HT1080 (cell line): Measurements from ENCODE around the gene CDC25A. TPM values are rescaled to one million over a fixed set of nuclear protein-coding genes. Genes with fewer than 3 reads are reported as not detected.
A peak's percentile ranks its signal among the peaks of the same experiment; 100 is the strongest.
"Not testable (repeated sequence)": the region's sequence is repeated elsewhere in the genome, so short reads cannot be mapped to it uniquely, and the experiment has no call there.

Source experiments
- DNase-seq: peaks from one replicate; pipeline ENCODE4 v3.0.0-alpha.2; 2015; ENCODE audit warnings: low read depth
- polyA plus RNA-seq, 2 experiments: library from polyadenylated mRNA; depleted of rRNA; stranded (reverse); fragments of >200 nt; gene quantifications; 2 replicates each; pipeline ENCODE4 v1.2.3, GENCODE V29; 2015
- total RNA-seq: library from RNA; depleted of rRNA; stranded (reverse); fragments of >200 nt; shearing (Covaris generic); gene quantifications from 2 replicates; pipeline ENCODE4 v1.2.3, GENCODE V29; 2014; rRNA removed

Gene CDC25A
- total RNA-seq: 36.5 and 43.4 TPM in 2 replicates
- polyA plus RNA-seq (2015; cell fraction: cytosol; rRNA removed): 15.3 and 15.5 TPM in 2 replicates
- polyA plus RNA-seq (2015; cell fraction: nucleus; rRNA removed): 15.2 and 17.0 TPM in 2 replicates

- peak; percentile 100 for DNase-seq
Measured at GRCh38 chr3:48188266-48189201, at the start of gene CDC25A. CDC25A (minus strand) TSS chr3:48188417; CDS start chr3:48187947, 470 bp downstream.

GRCh38 chr3:48236531-48236930 lies 48.3 kb upstream of the CDC25A start:
- no peak for DNase-seq

DNA sequence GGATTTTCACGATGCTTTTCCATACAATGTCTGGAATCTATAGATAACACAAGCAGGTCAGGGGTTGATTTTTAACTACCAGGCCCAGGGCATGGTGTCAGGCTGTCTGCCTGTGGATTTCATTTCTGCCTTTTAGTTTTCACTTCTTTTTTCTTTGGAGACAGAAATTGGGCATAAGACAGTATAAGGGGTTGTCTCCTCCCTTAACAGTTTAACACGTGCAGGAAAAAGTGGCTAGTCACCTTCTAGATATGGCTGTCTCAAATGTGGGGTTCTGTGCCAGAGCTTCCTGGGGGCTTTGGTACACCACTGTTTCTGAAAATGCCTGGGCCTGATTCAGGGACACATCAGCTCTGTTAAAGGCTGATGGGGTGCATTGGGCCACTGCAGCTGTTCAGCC lies 45.3 kb upstream of the CDC25A start:
- no peak for DNase-seq

GRCh38 chr3:48232734-48233133 lies 44.5 kb upstream of the CDC25A start:
- DNase-seq: peak; percentile 79

GRCh38 chr3:48232232-48232631 lies 44.0 kb upstream of the CDC25A start:
- DNase-seq: no peak

DNA sequence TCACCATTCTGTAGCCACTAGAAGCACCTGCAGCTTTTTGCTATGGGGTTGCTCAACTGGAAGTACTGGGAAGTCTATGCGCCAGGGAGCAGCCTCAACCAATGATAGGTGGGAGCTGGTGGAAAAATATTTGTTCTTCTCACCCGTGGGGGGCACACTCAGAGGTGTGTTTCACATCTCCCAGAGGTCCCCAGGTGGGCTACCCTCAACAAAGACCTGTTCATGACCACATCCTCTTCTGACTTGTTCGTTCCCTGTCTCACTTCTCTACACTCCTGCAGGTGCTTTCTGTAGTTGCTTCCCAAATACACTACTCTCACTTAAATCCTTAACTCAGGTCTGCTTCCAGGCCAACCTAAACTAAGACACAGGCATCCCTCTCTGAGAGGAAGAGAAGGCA lies 38.7 kb upstream of the CDC25A start:
- DNase-seq: no peak

GRCh38 chr3:48225587-48225986 lies 37.4 kb upstream of the CDC25A start:
- no peak for DNase-seq

- DNase-seq: peak; percentile 76
Measured at GRCh38 chr3:48222616-48223513, 34.6 kb upstream of the CDC25A start, which contains the start of gene CAMP. CAMP (plus strand) TSS chr3:48223495; CDS start chr3:48223512, 17 bp downstream.

- no peak for DNase-seq
Measured at GRCh38 chr3:48220746-48221145, 32.5 kb upstream of the CDC25A start.

DNA sequence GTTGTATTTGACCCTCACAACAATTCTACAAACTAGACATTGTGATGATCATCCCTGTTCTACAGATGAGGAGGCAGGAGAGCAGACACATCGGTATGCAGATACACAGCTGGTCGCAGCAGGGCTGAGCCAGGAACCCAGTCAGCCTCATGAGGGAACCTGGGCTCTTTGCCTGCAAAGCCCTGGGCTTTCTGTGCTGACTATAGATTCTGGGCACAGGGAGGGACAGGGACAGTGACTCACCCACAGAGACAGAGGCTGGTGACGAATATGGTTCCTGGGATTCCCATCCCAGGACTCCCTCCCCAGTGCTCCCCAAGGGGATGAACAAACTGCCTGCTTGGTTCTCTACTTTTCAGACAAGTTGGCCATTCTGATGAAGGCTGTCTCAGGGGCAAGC lies 31.3 kb upstream of the CDC25A start:
- no peak for DNase-seq

DNA sequence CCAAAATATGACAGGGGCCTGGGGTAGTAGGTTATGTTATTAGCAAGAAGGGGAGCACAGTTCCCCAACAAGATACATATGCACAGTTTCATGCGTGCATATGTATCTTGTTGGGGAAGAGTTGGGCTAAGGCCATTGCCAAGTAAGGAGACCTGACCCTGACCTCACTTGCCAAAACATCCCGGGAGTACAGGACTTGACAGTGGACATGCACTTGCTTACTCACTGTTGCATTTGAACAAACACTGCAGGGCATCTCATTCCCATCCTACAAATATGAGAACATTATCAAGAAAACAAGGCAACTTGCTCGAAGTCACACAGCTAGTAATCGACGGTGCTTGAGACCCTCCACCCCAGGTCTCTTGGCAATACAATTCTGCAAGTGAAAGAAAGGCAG lies 30.3 kb upstream of the CDC25A start:
- no peak for DNase-seq

DNA sequence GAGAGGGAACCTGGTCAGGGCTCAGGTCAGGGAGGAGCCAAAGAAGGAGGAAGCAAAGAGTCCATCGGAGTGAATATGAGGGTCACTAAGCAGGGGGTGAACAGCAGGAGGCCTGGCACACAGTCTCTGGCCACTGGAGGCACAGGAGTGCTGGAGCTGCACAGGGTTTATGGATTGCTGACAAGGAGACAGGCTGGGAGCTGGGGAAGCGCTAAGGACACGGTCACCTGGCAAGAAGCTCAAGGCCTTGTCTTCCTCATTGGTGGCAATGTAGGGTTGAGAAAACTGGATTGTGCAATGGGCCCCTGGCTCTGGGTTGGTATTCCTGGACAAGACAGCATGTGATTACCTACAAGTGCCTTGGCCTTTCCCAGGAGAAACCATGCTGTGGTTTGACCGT lies 29.2 kb upstream of the CDC25A start:
- no peak for DNase-seq

- no peak for DNase-seq
Measured at GRCh38 chr3:48215876-48216275, 27.7 kb upstream of the CDC25A start.

GRCh38 chr3:48215466-48215865 lies 27.2 kb upstream of the CDC25A start:
- no peak for DNase-seq

- no peak for DNase-seq
Measured at GRCh38 chr3:48215019-48215418, 26.8 kb upstream of the CDC25A start.

- no peak for DNase-seq
Measured at GRCh38 chr3:48214225-48214624, 26.0 kb upstream of the CDC25A start.

DNA sequence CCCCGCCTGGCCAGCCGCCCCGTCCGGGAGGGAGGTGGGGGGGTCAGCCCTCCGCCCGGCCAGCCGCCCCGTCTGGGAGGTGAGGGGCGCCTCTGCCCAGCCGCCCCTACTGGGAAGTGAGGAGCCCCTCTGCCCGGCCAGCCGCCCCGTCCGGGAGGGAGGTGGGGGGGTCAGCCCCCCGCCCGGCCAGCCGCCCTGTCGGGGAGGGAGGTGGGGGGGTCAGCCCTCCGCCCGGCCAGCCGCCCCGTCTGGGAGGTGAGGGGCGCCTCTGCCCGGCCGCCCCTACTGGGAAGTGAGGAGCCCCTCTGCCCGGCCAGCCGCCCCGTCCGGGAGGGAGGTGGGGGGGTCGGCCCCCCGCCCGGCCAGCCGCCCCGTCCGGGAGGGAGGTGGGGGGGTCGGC lies 23.6 kb upstream of the CDC25A start:
- not testable (repeated sequence) for DNase-seq

DNA sequence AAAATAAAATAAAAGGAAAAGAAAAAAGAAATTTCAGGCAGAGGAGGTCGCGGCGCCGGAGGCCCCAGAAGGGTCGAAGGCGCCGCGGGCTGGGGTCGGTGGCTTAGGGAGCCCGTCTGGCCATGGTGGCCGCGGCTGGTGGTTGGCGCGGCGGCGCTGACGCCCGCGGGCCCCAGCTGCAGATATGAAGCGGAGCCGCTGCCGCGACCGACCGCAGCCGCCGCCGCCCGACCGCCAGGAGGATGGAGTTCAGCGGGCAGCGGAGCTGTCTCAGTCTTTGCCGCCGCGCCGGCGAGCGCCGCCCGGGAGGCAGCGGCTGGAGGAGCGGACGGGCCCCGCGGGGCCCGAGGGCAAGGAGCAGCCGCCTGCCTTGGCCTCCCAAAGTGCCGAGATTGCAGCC lies 22.3 kb upstream of the CDC25A start:
- DNase-seq: not testable (repeated sequence)

DNA sequence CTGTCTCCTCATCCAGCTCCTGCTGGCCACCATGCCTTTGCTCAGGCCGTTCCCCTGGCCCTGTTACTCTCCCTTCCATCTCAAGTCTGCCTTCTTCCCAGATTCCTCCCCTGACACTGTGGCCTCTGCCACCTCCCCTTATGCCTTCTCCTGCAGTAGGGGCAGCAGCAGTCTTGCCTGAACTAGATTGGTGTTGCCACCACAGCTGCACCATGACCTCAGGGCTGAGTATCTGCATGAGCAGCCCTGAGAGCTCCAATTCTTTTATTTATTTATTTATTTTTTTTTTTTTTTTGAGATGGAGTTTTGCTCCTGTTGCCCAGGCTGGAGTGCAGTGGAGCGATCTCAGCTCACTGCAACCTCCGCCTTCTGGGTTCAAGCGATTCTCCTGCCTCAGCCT lies 21.2 kb upstream of the CDC25A start:
- no peak for DNase-seq

DNA sequence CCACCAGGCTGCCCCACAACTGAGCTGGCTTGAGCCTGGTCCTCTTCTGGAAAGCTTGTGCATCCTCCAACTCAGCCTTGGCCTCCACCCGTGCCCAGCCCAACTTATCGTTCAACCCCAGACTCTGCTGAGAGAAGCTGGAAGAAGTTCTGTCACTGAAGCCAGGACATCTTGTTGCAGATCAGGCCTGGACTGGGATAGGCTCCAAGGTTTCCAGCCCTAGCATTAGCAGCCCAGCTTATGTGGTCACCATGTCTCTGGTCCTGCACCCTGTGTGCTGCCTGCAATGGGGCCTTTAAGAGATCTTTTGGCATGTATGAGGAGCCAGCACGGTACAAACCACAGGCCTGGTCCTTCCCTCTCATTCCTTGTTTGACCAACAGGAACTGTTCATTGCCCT lies 19.9 kb upstream of the CDC25A start:
- no peak for DNase-seq

GRCh38 chr3:48202632-48203031 lies 14.4 kb upstream of the CDC25A start:
- no peak for DNase-seq

GRCh38 chr3:48199117-48199516 lies 10.9 kb upstream of the CDC25A start:
- DNase-seq: no peak
